GM19438 (cell line): ENCODE results near the gene FBXO36.
A peak's percentile ranks its signal among the peaks of the same experiment; 100 is the strongest.
"Not testable (repeated sequence)": the region's sequence is repeated elsewhere in the genome, so short reads cannot be mapped to it uniquely, and the experiment has no call there.

ENCODE experiments used
- ATAC-seq: cut with Tn5 transposase; IDR thresholded peaks from one replicate; pipeline ENCODE4 v1.9.1; 2021; ENCODE audit warnings: low read depth; ENCODE audit not compliant: unreplicated experiment

The FBXO36 gene

GRCh38 chr2:229922449-229923386, at the start of gene FBXO36:
FBXO36 (plus strand) TSS chr2:229922503; CDS start chr2:229922514, 11 bp downstream.
- ATAC-seq = peak; percentile 64

GRCh38 chr2:229873123-229873581, 49.2 kb upstream of the FBXO36 start:
- peak; percentile 87 for ATAC-seq

- ATAC-seq = no peak
These were observed 47.7 kb upstream of the FBXO36 start for GRCh38 chr2:229874647-229875046.

- ATAC-seq = no peak
These were observed 46.8 kb upstream of the FBXO36 start for GRCh38 chr2:229875549-229875948.

GRCh38 chr2:229879191-229879950, 42.9 kb upstream of the FBXO36 start:
- no peak for ATAC-seq

GRCh38 chr2:229880892-229881586, 41.3 kb upstream of the FBXO36 start:
- no peak for ATAC-seq

GRCh38 chr2:229882583-229882982, 39.7 kb upstream of the FBXO36 start:
- ATAC-seq = no peak

GRCh38 chr2:229884775-229885699, 37.3 kb upstream of the FBXO36 start:
- ATAC-seq = peak; percentile 54

- no peak for ATAC-seq
These were observed 34.9 kb upstream of the FBXO36 start for GRCh38 chr2:229887441-229887840.

GRCh38 chr2:229888031-229888430, 34.3 kb upstream of the FBXO36 start:
- ATAC-seq = no peak

- ATAC-seq = no peak
These were observed 33.3 kb upstream of the FBXO36 start for GRCh38 chr2:229889023-229889422.

GRCh38 chr2:229896857-229897256, 25.4 kb upstream of the FBXO36 start:
- ATAC-seq = no peak

GRCh38 chr2:229899604-229900003, 22.7 kb upstream of the FBXO36 start:
- ATAC-seq = no peak

GRCh38 chr2:229900012-229900411, 22.3 kb upstream of the FBXO36 start:
- no peak for ATAC-seq

- ATAC-seq = not testable (repeated sequence)
These were observed 21.8 kb upstream of the FBXO36 start for GRCh38 chr2:229900514-229900913.

- no peak for ATAC-seq
These were observed 20.5 kb upstream of the FBXO36 start for GRCh38 chr2:229901819-229902218.

GRCh38 chr2:229903037-229903436, 19.3 kb upstream of the FBXO36 start:
- ATAC-seq = no peak

GRCh38 chr2:229905601-229906000, 16.7 kb upstream of the FBXO36 start:
- ATAC-seq = no peak

GRCh38 chr2:229909090-229909489, 13.2 kb upstream of the FBXO36 start:
- no peak for ATAC-seq
